Uterus (tissue), 2 donors: Measurements from ENCODE around the gene SERPINE2.

ENCODE experiments used
- CTCF ChIP-seq, 4 experiments: fragments of 200-600 bp in 2 of 4; fragments of 450-650 bp in 2 of 4; sonication (generic) in 2 of 4; IDR thresholded peaks; one replicate each; pipeline ENCODE4 v1.5.1; 2016 to 2019; ENCODE audit warnings: antibody characterized with exemption in 4 of 4, mild to moderate bottlenecking in 2 of 4, moderate library complexity in 1 of 4
- POLR2A ChIP-seq, 2 donors: fragments of 450-650 bp; IDR thresholded peaks; one replicate each; pipeline ENCODE4 v1.6.1; 2016; ENCODE audit warnings: antibody characterized with exemption in 2 of 2, mild to moderate bottlenecking in 1 of 2, moderate library complexity in 1 of 2

- TF ChIP-seq CTCF (IDR thresholded peaks at IDR 0.05), result no peak
- no peak for TF ChIP-seq POLR2A (IDR thresholded peaks at IDR 0.05)
These were observed 18.6 kb downstream of the SERPINE2 start for GRCh38 chr2:224020523-224020922.
